Stomach (tissue), 9 donors: ENCODE data around the gene C1orf198. TPM values are rescaled to one million over a fixed set of nuclear protein-coding genes. Genes with fewer than 3 reads are reported as not detected.

Experiments used
- DNase-seq, 2 donors: peaks; one replicate each; pipeline versions ENCODE4 v3.0.0 to v3.0.0-alpha.2; 2013 to 2019
- H3K27ac ChIP-seq, 5 donors: fragments of 200-600 bp in 4 of 5; sonication (generic) in 4 of 5; one replicate each; pipeline ENCODE4 v1.5.1; 2013 to 2019; ENCODE audit warnings: mild to moderate bottlenecking in 1 of 5, moderate library complexity in 1 of 5
- H3K27me3 ChIP-seq, 3 donors: fragments of 200-600 bp; sonication (generic); one replicate each; pipeline ENCODE4 v1.5.1; 2017 to 2019; ENCODE audit warnings: mixed run types in 1 of 3
- H3K36me3 ChIP-seq, 4 donors: fragments of 200-600 bp; sonication (generic); 1 replicate in 3 of 4; 2 replicates in 1 of 4; pipeline ENCODE4 v1.5.1; 2016 to 2019
- H3K4me1 ChIP-seq, 4 donors: fragments of 200-600 bp; sonication (generic); one replicate each; pipeline ENCODE4 v1.5.1; 2016 to 2019
- H3K4me3 ChIP-seq, 4 donors: fragments of 200-600 bp; sonication (generic) in 3 of 4; one replicate each; pipeline ENCODE4 v1.5.1; 2016 to 2019; ENCODE audit warnings: mild to moderate bottlenecking in 1 of 4
- H3K9me3 ChIP-seq, 4 donors: fragments of 200-600 bp; sonication (generic); one replicate each; pipeline ENCODE4 v1.5.1; 2016 to 2019
- EP300 ChIP-seq: sonication (generic); formaldehyde crosslinking; IDR thresholded peaks from one replicate; pipeline ENCODE4 v1.6.1; 2017; ENCODE audit warnings: antibody characterized with exemption
- POLR2A ChIP-seq, 4 donors: fragments of 450-650 bp; IDR thresholded peaks; one replicate each; pipeline ENCODE4 v1.6.1; 2016; ENCODE audit warnings: antibody characterized with exemption in 4 of 4, control low read depth in 2 of 4, mild to moderate bottlenecking in 1 of 4, moderate library complexity in 1 of 4
- POLR2AphosphoS5 ChIP-seq, 3 donors: sonication (generic); formaldehyde crosslinking; IDR thresholded peaks; one replicate each; pipeline ENCODE4 v1.6.1; 2016; ENCODE audit warnings: antibody characterized with exemption in 3 of 3
- WGBS, 5 donors: extraction: QIAGEN DNeasy Blood & Tissue Kit in 3 of 5; methylation state at CpG; one replicate each; pipeline versions ENCODE4 v1.1.5 to v1.1.7; 2013 to 2018; 5-methylcytosine and 5-hydroxymethylcytosine counted together
- intact Hi-C: fragments of 100-400 bp; cut with DNase I; formaldehyde crosslinking; loops from one replicate; pipeline ENCODE4 v1.15.1; 2023; ENCODE audit warnings: low total_unique reads
- polyA plus RNA-seq, 3 donors: library from polyadenylated mRNA; stranded (reverse); fragments of 200-250 nt; gene quantifications; one replicate each; pipeline ENCODE4 v1.2.3, GENCODE V29; 2013
- total RNA-seq, 5 donors: library from RNA; depleted of rRNA; stranded (reverse); fragments of >200 nt; gene quantifications; one replicate each; pipeline versions ENCODE4 v1.1.0 to v1.2.3, GENCODE V29; 2014 to 2016
- TF ChIP-seq, protein P1 (sequence below), 7 experiments: fragments of 450-650 bp in 4 of 7; fragments of 200-600 bp in 3 of 7; sonication (generic) in 3 of 7; IDR thresholded peaks; one replicate each; pipeline ENCODE4 v1.5.1; 2016 to 2019; ENCODE audit warnings: antibody characterized with exemption in 7 of 7, control low read depth in 2 of 7, mild to moderate bottlenecking in 1 of 7
- donor health status: healthy with polysubstance abuse.
- donor health status: Bipolar disorder and iron deficiency.
- donor health status: healthy.

C1orf198 gene
- total and polyA plus RNA-seq, 8 donors = 11.3 to 69.3 (median 32.4) TPM

DNA sequence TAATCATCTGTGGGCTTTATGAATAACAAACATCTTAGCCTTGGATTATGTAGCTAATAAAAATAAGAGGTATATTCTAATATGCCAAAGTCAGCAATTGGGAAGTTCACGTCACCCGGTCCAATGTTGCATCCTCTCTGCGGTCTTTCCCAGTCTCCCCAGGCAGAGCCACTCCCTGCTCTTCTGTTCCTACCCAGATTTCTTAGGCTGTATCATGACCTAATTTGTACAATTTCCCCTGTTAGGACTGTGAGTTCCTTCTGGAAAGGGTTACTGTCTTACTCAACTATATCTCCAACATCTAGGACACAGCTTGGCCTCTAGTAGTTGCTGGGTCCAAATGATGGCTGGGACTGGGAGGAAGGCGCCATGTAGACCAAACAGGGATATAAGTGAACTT lies 29.8 kb upstream of the C1orf198 start:
- no peak overlapping the region for H3K4me3 ChIP-seq
- no peaks in the 10 kb centered on the region for H3K27me3 ChIP-seq
- no peaks in the 10 kb centered on the region for H3K36me3 ChIP-seq
- intact Hi-C loops = no loop called here
- no peak overlapping the region for H3K27ac ChIP-seq
- no peak for TF ChIP-seq POLR2AphosphoS5 (IDR thresholded peaks at IDR 0.05)
- TF ChIP-seq, protein P1, sequence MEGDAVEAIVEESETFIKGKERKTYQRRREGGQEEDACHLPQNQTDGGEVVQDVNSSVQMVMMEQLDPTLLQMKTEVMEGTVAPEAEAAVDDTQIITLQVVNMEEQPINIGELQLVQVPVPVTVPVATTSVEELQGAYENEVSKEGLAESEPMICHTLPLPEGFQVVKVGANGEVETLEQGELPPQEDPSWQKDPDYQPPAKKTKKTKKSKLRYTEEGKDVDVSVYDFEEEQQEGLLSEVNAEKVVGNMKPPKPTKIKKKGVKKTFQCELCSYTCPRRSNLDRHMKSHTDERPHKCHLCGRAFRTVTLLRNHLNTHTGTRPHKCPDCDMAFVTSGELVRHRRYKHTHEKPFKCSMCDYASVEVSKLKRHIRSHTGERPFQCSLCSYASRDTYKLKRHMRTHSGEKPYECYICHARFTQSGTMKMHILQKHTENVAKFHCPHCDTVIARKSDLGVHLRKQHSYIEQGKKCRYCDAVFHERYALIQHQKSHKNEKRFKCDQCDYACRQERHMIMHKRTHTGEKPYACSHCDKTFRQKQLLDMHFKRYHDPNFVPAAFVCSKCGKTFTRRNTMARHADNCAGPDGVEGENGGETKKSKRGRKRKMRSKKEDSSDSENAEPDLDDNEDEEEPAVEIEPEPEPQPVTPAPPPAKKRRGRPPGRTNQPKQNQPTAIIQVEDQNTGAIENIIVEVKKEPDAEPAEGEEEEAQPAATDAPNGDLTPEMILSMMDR (IDR thresholded peaks at IDR 0.05) = no peak
- TF ChIP-seq EP300 = no peak
- TF ChIP-seq POLR2A (IDR thresholded peaks at IDR 0.05) = no peak
- 89 to 96% (median 94%) methylated on average over 4 of the region's 4 CpGs for WGBS, 5 donors
- H3K4me1 ChIP-seq = peaks cover 0 to 6% (median 0%) of the 10 kb centered on the region in 4 donors
- no peaks in the 10 kb centered on the region for H3K9me3 ChIP-seq
- no peak for DNase-seq

DNA sequence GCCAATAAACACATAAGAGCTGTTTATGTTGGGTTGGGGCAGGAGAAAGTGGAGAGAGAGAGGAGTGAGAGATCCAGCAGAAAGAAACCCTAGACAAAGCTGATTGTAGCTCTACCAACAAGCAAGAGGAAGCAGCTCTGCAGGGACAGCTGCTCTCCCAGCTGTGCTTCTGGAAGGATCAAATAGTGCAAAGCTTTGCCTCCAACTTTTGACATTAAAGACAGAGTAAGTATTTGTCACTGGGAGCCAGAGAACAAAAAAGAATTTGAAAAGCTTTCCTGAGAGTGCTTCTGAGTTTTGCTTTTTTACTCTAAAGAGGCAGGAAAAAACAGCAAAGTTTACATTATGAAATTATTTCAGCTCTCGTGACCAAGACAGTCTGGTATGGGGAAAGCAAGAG lies 28.5 kb upstream of the C1orf198 start:
- peak overlapping the region in 1 of 5 donors; percentile 11 for H3K27ac ChIP-seq
- H3K4me1 ChIP-seq = peaks cover 0 to 6% (median 0%) of the 10 kb centered on the region in 4 donors
- H3K27me3 ChIP-seq = no peaks in the 10 kb centered on the region
- no peak for TF ChIP-seq EP300
- no peak for TF ChIP-seq POLR2A (IDR thresholded peaks at IDR 0.05)
- TF ChIP-seq, protein P1 (IDR thresholded peaks at IDR 0.05) = no peak
- no peak for TF ChIP-seq POLR2AphosphoS5 (IDR thresholded peaks at IDR 0.05)
- peak in 1 of 2 donors; percentile 53 for DNase-seq
- H3K4me3 ChIP-seq = no peak overlapping the region
- intact Hi-C loops = no loop called here
- no peaks in the 10 kb centered on the region for H3K36me3 ChIP-seq
- no peaks in the 10 kb centered on the region for H3K9me3 ChIP-seq
- 29 to 50% (median 38%) methylated on average over 1 of the region's 1 CpG for WGBS, 5 donors

DNA sequence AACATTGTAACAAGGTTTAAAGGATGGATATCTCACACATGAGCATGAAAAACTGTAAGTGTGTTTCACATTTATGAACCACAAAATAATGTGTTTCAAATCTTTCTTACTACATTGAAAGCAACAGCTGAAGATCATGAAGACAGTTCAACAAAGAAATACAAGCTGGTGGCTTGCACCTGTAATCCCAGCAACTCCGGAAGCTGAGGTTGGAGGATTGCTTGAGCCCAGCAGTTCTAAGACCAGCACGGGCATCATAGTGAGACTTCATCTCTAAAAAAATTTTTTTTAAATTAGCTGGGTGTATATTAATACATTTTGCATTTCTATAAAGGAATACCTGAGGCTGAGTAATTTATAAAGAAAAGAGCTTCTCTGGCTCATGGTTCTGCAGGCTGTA lies 27.1 kb upstream of the C1orf198 start:
- intact Hi-C loops = no loop called here
- no peaks in the 10 kb centered on the region for H3K36me3 ChIP-seq
- H3K27me3 ChIP-seq = no peaks in the 10 kb centered on the region
- H3K27ac ChIP-seq = no peak overlapping the region
- no peaks in the 10 kb centered on the region for H3K9me3 ChIP-seq
- TF ChIP-seq EP300 (no peak), POLR2AphosphoS5 (IDR thresholded peaks at IDR 0.05) (no peak), POLR2A (IDR thresholded peaks at IDR 0.05) (no peak)
- TF ChIP-seq, protein P1 (IDR thresholded peaks at IDR 0.05) = no peak
- no peak overlapping the region for H3K4me3 ChIP-seq
- DNase-seq = no peak
- peaks cover 0 to 10% (median 0%) of the 10 kb centered on the region in 4 donors for H3K4me1 ChIP-seq
- WGBS, 5 donors = 88 to 92% (median 91%) methylated on average over 2 of the region's 2 CpGs

DNA sequence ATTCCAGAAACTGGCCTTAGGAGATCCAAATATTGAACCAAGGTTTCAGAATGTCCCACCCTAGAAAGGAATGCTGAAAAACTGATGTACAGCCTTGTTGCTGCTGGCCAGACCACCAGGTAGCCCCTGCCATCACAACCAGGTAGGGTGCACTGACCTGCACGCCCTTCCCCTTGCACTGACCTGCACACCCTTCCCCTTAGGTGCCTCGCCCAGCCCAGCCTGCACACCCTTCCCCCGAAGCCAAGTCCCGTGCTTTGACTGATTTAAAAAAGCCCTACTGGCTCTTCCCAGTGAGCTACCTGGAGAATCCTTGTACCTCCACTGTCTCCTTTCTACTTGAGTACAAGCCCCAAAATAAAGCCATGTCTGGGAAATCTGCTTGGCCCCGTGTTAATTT lies 26.3 kb upstream of the C1orf198 start:
- Histone ChIP-seq H3K4me1 (peaks cover 0 to 10% (median 0%) of the 10 kb centered on the region in 4 donors), H3K27me3 (no peaks in the 10 kb centered on the region), H3K36me3 (no peaks in the 10 kb centered on the region), H3K4me3 (no peak overlapping the region), H3K27ac (no peak overlapping the region), H3K9me3 (no peaks in the 10 kb centered on the region)
- intact Hi-C loops = no loop called here
- WGBS, 5 donors = 57 to 81% (median 68%) methylated on average over 5 of the region's 5 CpGs
- no peak for DNase-seq
- TF ChIP-seq POLR2AphosphoS5 (IDR thresholded peaks at IDR 0.05) (no peak), EP300 (no peak), POLR2A (IDR thresholded peaks at IDR 0.05) (no peak)
- TF ChIP-seq, protein P1 (IDR thresholded peaks at IDR 0.05) = no peak
